ENCODE measurements around the gene ACBD6.
A peak's percentile ranks its signal among the peaks of the same experiment; 100 is the strongest.

The ACBD6 gene

DNA sequence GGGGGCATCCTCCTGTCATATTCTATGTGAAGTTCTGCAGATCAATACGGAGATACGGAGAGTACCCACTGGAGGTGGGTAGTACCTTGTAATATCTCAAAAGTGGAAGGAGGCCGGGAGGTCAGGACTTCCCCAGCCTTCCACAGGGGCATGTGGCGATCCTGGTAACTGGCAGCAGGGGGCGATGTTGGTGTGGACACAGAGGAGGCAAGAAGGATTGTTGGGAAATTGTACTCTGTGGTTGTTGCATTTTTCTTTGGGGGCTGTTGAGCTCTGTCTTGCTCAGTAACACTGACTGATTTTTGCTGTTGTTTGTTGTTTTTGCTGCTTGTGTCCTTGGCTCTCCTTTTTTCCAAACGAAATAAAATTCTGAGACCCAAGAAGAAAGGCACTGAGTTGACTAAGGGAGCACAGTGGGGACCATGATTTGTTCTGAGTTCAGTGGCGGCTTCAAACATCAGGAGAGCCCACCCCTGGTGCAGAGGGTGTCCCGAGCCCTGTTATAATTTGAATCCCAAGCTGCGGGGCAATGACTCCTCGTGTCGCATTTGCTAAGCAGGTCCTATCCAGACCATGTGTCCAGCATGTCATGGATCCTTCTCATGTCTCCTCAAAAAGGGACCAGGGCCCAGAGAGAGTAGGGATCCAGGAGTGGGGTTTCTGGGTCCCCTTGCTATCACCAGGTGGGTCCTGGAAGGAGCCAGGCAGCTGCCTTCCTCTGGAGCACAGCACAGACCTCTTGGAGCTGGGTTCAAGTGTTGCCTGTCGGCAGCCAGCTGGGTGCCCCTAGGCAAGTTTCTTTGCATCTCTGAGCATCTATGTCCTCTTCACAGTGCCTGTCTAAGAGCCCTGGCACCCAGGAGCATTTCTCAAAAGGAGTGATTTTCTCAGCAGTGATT lies 249.5 kb downstream of the ACBD6 start:
- DNase-seq = peak; percentile 57

DNA sequence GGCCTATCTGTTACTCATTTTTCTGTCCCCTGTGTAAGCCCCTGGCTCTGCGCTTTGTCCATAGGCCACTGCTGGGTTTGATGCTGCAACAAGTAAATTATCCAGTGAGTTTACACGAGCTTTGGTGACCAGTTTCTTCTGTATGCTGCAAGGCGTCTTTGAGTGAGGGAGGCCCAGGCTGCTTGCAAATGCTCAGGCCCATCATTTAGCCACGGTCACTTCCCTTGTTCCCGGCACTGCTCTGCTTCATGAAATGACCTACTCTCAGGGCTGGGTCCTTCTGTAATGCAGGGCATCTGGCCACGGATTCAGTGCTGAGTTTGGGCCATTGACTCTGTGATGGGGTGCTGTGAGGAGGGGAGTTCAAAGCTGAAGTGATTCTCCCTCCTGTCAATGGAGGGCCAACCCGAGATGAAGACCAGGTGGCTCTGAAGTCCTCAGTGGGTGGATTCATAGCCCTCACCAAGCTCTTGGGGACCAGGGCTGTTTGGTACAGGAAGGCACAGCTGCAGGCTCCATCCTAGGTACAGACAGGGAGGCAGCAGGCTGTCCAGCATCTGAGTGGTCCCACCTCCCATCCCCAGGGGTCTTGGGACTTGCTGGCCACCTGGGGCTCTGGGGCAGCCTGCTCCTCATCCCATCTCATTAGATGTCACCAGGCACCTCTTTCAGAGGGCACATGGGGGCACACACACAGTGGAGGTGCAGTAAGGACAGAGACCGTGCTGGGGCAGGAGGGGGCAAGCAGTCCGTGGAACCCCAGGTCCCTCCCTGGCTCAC lies 250.7 kb downstream of the ACBD6 start:
- no peak for DNase-seq

DNA sequence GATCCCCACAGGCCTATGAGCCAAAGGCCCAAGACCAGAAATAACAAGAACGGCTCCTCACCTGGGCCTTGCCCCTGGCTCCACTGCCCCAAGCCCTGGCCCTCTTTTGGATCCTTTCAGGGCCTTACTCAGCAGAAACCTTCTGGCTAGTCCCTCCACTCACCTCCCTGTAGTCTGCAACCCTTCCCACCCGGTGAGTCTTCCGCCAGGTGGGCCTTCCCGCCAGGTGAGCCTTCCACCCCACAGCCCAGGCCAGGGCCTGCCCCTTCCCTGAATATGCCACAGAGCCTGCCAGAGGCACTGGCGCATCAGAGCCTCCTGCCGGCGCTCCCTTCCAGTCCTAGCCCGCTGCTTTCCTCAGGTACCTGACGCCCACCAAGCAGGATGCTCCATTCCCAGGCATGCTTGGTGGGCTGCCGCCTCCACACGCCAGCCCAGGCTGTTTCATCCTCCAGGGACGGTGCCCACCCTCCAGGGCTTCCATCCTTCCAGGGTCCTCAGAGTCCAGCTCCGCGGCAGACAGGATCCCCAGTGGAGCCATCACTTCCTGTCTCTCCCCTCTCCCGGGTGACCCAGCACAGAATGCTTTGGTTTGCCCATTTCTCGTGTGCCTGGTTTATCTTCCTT lies 251.4 kb downstream of the ACBD6 start:
- DNase-seq = no peak

DNA sequence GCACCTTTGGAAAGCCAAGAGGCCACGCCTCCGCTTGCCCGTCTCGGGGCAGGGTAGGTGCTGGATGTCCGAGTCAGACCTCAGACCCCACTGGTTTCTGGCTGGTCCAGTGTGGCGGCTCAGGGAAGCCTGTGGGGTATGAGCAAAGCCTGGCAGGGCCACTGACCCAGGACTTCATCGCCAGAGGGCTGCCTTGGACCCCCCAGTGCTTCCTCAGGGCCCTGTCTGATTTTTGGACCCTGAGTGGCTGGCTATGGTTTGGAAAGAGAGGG lies 251.9 kb downstream of the ACBD6 start:
- DNase-seq = no peak

DNA sequence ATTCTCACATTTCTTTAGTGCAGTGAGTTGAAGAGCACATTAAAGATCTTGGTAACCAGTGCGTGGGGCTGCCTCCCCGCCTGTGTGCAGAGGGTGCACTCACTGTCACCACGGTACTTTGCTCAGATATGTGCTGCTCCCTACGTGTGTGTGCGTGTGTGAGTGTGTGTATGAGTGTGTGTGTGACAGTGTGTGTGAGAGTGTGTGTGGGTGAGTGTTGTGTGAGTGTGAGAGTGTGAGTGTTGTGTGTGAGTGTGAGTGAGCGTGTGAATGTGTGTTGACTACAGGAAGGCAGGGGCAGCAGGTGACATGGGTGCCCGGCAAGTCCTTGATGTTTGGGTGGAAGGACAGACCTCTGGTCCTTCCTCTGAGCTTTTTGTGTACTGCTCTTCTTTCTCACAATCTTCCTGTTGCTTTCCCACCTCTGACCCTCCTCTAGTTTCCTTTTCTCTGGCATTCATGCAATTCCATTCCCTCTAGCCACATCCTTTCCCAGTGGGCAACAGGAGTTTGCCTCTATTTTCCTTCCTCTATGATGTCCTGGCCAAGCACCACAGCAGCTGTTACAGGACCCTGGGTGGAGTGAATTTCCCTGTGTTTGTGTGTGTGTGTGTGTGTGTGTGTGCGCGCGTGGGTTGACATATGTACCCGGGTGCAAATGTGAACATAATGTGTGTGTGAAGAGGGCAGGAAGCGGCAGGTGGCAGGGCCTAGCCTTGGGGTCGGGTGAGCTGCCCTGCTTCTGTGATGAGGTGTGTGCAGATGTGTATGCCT lies 252.5 kb downstream of the ACBD6 start:
- DNase-seq = no peak

DNA sequence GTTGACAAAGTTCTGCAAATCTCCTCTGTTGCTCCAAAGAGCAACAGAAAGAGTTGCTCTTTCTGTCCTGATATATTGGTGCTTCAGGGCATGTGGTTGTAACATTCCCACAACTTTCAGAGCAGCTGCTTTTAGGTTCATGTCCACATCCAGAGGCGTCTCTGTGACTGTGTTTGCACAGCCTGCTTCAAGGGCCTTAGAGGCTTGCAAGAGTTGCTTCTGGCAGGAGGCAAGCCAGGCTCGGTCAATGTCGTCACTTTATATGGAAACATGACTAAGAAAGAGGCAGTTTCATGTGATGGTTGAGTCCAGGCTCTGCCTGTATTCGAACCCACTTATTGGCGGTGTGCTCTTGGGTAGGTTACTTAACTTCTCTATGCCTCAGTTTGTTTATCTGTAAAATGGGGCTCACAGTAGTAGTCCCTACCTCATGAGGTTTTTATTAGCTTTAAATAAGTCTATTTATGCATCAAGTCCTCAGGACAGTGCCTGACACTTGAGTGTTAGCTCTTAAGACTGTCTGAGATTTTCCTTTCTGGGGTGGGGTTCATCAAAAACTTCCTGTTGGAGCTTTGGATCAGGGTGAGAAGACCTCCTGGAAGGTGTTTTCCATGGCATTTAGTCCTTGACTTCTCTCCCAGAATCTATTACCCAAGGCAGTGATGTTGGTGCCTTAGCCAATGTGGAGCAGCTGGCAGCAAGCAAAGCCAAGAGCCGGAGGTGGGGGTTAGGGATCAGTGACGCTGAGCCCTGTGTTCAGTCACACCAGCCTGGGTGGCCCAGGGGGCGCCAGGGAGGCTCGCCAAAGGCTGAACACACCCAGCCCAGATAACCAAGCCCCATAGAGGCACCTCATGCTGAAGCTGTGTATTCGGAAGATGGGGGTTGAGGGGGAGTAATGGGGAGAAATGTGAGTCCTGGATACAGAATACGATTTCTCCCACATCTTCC lies 253.4 kb downstream of the ACBD6 start:
- no peak for DNase-seq

DNA sequence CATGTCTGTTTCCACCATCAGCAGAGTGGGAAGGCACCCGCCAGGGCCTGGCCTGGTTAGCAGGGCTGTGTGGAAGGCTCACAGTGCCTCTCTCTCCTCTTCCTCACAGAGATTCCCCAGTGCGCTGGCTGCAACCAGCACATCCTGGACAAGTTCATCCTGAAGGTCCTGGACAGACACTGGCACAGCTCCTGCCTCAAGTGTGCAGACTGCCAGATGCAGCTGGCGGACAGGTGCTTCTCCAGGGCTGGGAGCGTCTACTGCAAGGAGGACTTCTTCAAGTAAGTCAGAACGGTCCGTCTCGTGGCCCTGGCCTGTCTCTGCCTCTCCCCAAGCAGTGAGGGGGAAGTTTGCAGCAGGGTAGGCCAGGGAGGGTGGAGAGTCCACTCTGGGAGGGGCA lies 254.2 kb downstream of the ACBD6 start:
- DNase-seq = no peak

DNA sequence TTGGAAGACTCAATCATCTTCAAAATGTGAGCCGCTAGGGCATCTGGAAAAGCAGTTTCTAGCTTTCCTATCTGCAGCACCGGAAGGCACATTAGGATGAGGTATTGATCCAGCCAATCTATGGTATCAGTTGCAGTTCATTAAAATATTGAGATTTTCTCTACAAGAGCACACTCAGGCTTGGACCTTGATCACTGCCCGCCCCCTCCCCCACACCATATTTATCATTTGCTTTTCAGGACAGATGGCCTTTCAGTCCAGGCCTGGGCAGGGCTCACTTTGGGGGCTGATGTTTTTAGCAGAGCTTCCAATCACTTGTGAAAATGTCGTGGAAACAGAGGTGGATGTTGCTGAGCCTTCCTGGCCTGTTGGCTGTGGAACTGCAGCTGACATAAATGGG lies 254.8 kb downstream of the ACBD6 start:
- DNase-seq = no peak

DNA sequence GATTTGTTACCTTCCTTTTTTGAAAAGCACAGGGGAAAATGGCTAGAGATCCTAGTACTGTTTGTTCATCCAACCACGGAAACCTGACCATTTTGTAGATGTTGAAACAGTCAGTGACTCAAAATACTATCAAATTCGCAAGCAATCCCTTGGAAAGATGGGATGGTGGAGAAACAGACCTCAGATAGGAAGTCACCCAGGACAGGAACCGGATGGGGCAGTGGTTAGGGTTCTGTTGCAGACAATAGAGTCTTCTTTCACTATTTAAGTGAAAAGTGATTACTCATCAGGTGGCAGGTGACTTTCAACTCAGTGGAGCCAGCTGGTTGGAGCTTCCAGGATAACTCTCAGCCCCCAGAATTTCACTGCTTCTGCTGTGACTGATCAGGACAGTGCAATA lies 255.3 kb downstream of the ACBD6 start:
- no peak for DNase-seq

DNA sequence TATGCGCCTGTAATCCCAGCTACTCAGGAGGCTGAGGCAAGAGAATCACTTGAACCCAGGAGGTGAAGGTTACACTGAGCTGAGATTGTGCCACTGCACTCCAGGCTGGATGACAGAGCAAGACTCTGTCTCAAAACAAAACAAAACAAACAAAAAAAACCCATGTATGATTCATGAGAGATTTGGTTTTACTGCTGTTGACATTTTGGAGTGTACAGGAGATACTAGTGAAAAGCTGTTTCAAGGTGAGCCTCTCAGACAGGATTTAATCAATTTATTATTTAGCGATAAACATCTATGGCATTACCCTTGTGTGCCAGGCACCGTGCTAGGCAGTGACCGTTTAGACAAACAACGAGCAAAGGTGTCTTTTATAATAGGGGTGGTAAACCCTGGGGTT lies 255.8 kb downstream of the ACBD6 start:
- no peak for DNase-seq

DNA sequence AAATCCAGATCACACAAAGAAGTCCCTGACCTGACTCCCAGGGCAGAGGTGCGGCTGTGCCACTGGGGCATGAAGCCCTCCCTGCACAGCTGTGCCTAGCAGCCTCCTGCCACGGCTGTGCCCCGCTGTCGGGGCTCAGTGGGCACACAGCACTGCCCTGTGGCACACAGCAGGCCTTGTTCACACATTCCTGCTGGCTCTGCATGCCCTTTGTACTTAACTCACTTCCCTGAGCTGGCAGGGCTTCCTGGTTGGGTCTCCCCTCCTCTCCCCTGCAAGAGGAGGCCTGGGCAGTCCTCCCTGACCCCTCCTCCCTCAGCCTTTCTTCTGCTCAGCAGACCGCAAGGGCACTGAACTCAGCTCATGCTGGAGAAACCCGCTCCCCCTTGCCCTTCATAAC lies 257.5 kb downstream of the ACBD6 start:
- no peak for DNase-seq

DNA sequence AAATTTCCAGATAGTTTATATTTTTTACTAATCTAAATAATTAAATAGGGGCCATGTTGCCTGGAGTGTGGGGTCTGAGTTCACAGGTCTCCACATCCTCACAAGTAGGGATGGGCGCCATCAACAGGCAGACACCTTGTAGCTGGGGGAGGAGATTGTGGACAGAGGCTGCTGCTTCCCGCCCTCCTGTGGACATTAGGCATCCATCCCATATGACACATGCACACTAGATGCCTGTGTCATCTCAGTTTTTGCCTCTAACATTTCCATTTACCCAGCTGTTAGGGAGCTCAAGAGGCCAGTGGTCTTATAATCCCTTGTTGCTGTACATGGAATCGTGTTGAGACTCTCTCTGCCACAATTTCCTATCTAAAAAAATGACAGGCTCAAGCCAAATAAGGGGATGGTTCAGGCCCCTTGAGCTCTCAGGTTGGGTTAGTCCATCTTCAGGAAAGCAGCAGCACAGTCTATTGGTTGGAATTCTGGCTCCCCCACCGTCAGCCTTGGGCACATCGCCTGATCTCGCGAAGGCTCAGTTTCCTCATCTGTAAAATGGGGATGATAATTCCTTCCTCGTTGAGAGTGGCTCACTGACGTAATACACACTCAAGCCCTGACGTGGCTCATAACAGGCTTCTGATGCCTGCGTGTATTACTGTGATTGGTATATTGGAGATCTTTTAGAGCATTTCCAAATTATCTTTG lies 258.7 kb downstream of the ACBD6 start:
- no peak for DNase-seq

DNA sequence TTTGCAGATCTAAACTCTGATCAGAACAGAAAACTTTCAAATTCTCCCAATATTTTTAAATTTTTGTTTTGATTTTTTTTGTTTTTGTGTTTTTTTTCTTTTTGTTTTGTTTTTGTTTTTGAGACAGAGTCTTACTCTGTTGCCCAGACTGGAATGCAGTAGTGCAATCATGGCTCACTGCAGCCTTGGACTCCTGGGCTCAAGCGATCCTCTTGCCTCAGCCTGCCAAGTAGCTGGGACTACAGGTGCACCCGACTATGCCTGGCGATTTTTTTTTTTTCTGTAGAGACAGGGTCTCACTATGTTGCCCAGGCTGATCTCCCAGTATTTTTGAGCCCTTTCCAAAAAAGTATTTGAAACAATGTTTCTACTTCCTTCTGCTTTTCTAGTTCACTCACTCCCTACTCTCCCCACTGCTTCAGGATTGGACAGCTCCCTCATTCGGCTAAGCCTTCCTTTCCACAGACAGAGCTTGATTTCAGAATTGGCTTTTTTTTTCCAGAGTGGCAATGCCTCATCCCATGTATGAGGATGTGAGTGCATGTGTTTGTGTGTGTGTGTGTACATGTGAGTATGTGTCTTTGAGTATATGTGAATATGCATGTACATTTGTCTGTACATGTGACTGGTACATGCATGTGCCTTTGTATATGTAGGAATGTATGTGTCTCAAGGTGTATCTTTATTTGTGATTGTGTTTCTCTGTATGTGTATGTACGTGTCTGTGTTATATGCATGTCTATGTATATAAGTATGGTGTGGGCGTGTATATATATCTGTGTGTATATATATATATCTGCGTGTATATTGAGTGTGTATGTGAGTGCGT lies 260.4 kb downstream of the ACBD6 start:
- no peak for DNase-seq

DNA sequence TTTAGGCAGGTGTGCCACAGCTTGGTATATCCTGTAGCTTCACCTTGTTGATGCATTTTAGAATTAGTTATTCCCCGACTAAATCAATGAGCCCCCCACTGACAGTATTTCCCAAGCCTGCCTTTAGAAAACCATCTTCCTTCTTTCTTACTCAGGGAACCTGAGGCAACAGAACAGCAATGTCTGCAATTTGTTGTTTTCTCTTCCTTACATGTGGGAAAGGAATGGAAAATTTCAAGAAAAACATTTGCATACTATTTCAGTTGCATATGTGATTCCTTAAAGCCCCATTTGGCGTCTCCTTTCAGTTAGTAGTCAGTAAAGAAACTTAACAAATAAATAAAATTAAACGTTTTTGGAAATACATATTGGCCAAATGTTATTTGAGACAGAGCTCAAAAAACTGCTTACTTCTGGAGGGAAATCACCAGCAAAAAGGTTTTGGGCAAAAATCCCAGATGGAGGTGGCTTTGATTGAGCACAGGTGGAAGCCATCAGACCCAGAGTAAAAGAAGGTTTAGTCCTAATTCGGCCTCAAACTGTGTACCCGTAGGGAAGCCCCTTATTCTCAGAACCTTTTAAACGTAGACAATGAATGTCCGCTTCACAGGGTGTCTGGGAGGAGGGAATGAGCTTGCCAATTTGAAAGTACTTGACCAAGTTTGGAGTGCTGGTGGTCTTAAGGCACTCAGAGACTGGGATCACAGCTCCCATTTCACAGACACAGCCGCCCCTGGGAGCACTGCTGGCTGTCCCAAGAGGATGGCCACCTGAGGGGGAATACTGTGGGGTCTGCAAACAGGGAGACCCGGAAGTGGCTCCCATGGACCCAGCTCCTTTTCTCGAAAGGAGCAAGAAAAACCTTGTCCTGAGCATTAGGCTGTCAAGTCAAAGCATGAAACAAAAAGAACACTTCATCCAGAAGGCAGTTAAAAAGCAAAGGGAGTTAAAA lies 263.0 kb downstream of the ACBD6 start:
- no peak for DNase-seq

DNA sequence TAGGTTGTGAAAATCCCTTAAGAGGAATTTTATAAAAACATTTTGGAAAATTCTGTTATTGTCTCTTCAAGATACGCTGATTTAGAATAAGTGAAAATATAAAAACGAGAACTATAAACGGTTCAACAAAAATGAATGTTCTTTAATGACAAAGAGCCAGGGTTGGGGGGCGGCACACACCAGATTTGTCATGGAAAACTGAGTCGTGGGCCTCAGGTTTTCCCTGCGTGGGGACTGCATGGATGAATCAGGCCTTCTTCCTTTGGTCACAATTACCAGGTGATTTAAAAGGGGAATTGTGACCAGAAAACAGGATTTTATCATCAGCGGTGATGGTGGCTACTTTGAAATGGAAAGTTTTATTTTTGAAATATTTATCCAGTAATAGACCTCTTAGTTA lies 263.7 kb downstream of the ACBD6 start:
- no peak for DNase-seq
